A673 (cell line): ENCODE data around the gene MEFV. TPM values are rescaled to one million over a fixed set of nuclear protein-coding genes. Genes with fewer than 3 reads are reported as not detected.

Source experiments
- BruUV-seq: library from RNA; stranded (reverse); fragments of 400-500 nt; replicated peaks from 2 replicates; lab custom pipeline; 2021; lab: Mats Ljungman, UMichigan
- CTCF ChIA-PET: fragments of 300-600 bp; sonication (Branson Sonifier 250); formaldehyde crosslinking; loops from one replicate; lab custom pipeline; 2022; ENCODE audit warnings: antibody characterized with exemption; lab: Charles Lee
- POLR2A ChIA-PET: fragments of 300-600 bp; sonication (Branson Sonifier 250); formaldehyde crosslinking; loops from one replicate; lab custom pipeline; 2022; ENCODE audit warnings: antibody characterized with exemption; ENCODE audit not compliant: low non-redundant PET; lab: Charles Lee
- DNase-seq: peaks from one replicate; pipeline ENCODE4 v3.0.0-alpha.2; 2015; ENCODE audit warnings: low spot score
- H3K27ac ChIP-seq: fragments of 200-600 bp; sonication (generic); 2 replicates; pipeline ENCODE4 v1.5.1; 2016; ENCODE audit warnings: mixed run types, low read depth, mild to moderate bottlenecking, mixed read lengths, antibody characterized with exemption, low read length; ENCODE audit not compliant: poor library complexity, severe bottlenecking
- H3K27me3 ChIP-seq: fragments of 200-600 bp; sonication (generic); replicated peaks from 2 replicates; pipeline ENCODE4 v1.6.1; 2017; ENCODE audit warnings: mixed run types, low read depth, mild to moderate bottlenecking, mixed read lengths, antibody characterized with exemption, low read length; ENCODE audit not compliant: insufficient read depth, poor library complexity
- H3K36me3 ChIP-seq: fragments of 200-600 bp; sonication (generic); 2 replicates; pipeline ENCODE4 v1.6.1; 2016; ENCODE audit warnings: mixed run types, mild to moderate bottlenecking, mixed read lengths, antibody characterized with exemption, low read length; ENCODE audit not compliant: insufficient read depth, poor library complexity, severe bottlenecking
- H3K4me1 ChIP-seq: fragments of 200-600 bp; sonication (generic); 2 replicates; pipeline ENCODE4 v1.6.1; 2017; ENCODE audit warnings: mixed run types, mild to moderate bottlenecking, mixed read lengths, antibody characterized with exemption, low read length; ENCODE audit not compliant: insufficient read depth, poor library complexity, severe bottlenecking
- H3K4me3 ChIP-seq: fragments of 200-600 bp; sonication (generic); 2 replicates; pipeline ENCODE4 v1.5.1; 2016; ENCODE audit warnings: low read depth, mixed run types, mild to moderate bottlenecking, mixed read lengths, low read length; ENCODE audit not compliant: poor library complexity, severe bottlenecking
- H3K9me3 ChIP-seq: fragments of 200-600 bp; sonication (generic); 2 replicates; pipeline ENCODE4 v1.6.1; 2016; ENCODE audit warnings: mixed run types, low read depth, mild to moderate bottlenecking, mixed read lengths, antibody characterized with exemption, low read length; ENCODE audit not compliant: poor library complexity, severe bottlenecking
- CTCF ChIP-seq: fragments of 300-800, 200-600 bp; sonication (generic); conservative IDR thresholded peaks from 2 replicates; pipeline ENCODE4 v1.5.1; 2017; ENCODE audit warnings: low read depth, mild to moderate bottlenecking, antibody characterized with exemption, low read length, moderate library complexity, mixed read lengths
- EZH2 ChIP-seq: fragments of 200-600 bp; sonication (generic); IDR thresholded peaks from 2 replicates; pipeline ENCODE4 v1.6.1; 2017; ENCODE audit warnings: borderline replicate concordance, low read depth, mild to moderate bottlenecking, mixed read lengths, antibody characterized with exemption, low read length; ENCODE audit not compliant: poor library complexity, severe bottlenecking
- intact Hi-C: fragments of 100-400 bp; cut with micrococcal nuclease; formaldehyde crosslinking; loops from one replicate; pipeline ENCODE4 v1.10.0; 2022; ENCODE audit not compliant: unreplicated experiment
- total RNA-seq: library from RNA; stranded (reverse); gene quantifications from 2 replicates; pipeline ENCODE4 v1.2.3, GENCODE V29; 2021

The MEFV gene
- total RNA-seq, 1 experiment from 2014 or later = not detected

GRCh38 chr16:3295209-3295608, 38.8 kb upstream of the MEFV start:
- no peaks in the 10 kb centered on the region for H3K4me1 ChIP-seq
- no peak overlapping the region for H3K27ac ChIP-seq
- no peaks in the 10 kb centered on the region for H3K27me3 ChIP-seq
- no peak overlapping the region for H3K4me3 ChIP-seq
- peaks cover 85% of the 10 kb centered on the region for H3K9me3 ChIP-seq
- TF ChIP-seq EZH2 = no peak
- TF ChIP-seq CTCF = no peak
- intact Hi-C loops = no loop called here
- no TSS peak for BruUV-seq
- ChIA-PET CTCF (no interaction called here), POLR2A (no interaction called here)
- no peak for DNase-seq
- peaks cover 49% of the 10 kb centered on the region for H3K36me3 ChIP-seq

DNA sequence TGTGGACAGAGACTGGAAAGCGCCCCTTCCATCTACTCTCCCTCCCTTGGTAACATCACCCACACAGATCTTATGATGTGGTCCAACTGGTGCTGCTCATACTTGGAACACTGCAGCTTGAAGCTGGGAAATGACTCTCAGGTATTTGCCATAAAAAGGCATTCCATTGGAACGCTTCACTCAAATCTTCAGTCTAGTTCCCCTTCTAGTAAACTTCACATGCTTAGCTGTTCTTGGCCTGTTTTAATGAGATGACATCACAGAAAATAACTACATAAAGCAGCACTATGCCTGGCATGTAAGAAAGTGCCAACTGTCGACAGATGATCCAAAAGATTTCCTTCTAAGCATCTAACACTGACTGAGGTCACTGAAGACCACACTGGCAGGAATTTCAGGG, 36.2 kb upstream of the MEFV start:
- H3K9me3 ChIP-seq = peaks cover 81% of the 10 kb centered on the region
- DNase-seq = no peak
- H3K4me3 ChIP-seq = no peak overlapping the region
- no peak overlapping the region for H3K27ac ChIP-seq
- TF ChIP-seq CTCF (no peak), EZH2 (no peak)
- H3K36me3 ChIP-seq = peaks cover 60% of the 10 kb centered on the region
- ChIA-PET CTCF (no interaction called here), POLR2A (no interaction called here)
- no peaks in the 10 kb centered on the region for H3K27me3 ChIP-seq
- intact Hi-C loops = no loop called here
- no peaks in the 10 kb centered on the region for H3K4me1 ChIP-seq
- no TSS peak for BruUV-seq

- Histone ChIP-seq H3K27me3 (no peaks in the 10 kb centered on the region), H3K36me3 (peaks cover 82% of the 10 kb centered on the region), H3K27ac (no peak overlapping the region), H3K4me3 (no peak overlapping the region), H3K4me1 (no peaks in the 10 kb centered on the region), H3K9me3 (peaks cover 74% of the 10 kb centered on the region)
- DNase-seq = no peak
- intact Hi-C loops = no loop called here
- no TSS peak for BruUV-seq
- TF ChIP-seq CTCF (no peak), EZH2 (no peak)
- CTCF ChIA-PET = no interaction called here
- POLR2A ChIA-PET = no interaction called here
Observed at GRCh38 chr16:3289998-3290673, 33.7 kb upstream of the MEFV start.
